GM21786 (cell line): ENCODE data around the gene LPIN3.

Experiments
- ATAC-seq: cut with Tn5 transposase; IDR thresholded peaks from one replicate; pipeline ENCODE4 v1.9.1; 2021; ENCODE audit not compliant: unreplicated experiment

LPIN3 gene

DNA sequence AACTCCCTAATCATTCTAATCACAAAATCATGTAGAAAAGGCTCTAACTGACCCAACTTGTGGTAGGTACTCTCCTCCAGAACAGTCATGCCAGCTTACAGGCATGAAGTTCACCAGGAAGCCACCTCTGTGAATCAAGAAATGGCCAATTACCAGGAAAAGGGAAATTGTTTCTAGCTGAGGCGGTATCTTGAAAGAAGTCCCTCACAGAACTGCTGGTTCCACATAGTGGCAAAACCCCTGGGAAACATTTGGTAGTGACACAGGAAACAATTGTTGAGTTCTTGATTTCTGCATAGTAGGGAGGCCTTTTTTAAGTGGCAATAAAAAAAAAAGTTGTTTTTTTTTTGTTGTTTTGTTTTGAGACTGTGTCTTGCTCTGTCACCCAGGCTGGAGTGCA, 19.6 kb upstream of the LPIN3 start:
- no peak for ATAC-seq

DNA sequence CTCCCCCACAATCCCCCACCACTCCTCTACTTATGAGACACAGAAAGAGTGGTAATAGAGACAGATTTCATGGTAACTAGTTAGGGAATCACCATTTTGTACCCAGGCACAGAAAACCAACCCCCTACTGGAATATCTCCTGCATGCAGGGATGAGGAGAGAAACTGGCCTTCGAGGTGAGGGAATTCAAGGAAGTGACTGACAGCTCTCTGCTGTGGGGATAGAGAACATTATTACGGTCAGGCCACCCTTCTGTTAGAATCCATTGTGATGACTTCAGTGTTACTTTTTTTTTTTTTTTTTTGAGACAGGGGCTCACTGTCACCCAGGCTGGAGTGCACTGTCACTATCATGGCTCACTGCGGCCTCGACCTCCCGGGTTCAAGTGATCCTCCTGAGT, 13.4 kb upstream of the LPIN3 start:
- no peak for ATAC-seq

DNA sequence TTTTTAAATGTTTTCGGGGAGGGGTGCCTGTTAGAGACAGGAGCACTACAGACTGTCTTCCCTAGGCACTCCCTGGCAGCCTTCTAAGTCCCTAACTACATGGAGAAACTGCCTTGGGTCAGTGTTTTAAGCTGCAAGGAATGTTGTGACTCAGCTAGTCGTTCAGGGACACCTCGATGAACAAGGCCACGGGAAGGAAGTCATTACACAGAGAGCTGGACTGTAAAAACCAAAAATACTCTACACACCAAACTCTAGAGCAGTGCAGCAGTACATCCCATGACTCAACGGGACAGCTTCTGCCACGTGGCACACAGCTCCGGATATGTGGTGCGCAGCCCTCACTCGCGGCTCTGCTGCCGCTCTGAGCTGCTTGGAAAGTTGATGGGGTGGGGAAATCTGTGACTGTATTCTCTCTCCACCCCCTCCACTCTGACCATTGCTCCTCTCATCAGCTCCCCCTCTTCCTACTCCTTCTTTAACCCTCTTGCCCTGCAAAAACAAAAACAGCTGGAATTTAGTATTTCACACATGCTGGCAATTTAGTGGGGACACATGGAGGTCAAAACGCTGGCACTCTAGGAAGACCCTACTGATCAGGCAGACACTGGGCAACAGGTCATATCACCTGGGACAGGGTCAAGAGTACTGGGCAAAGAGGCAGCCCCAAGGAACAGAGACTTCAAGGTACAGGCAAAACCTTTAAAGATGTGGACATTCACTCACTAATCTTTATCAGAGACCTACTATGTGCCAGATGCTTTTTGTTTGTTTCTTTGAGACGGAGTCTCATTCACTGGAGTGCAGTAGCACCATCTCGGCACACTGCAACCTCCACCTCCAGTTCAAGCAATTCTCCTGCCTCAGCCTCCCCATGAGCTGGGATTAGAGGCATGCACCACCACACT, 10.9 kb upstream of the LPIN3 start:
- ATAC-seq = peak; percentile 83

DNA sequence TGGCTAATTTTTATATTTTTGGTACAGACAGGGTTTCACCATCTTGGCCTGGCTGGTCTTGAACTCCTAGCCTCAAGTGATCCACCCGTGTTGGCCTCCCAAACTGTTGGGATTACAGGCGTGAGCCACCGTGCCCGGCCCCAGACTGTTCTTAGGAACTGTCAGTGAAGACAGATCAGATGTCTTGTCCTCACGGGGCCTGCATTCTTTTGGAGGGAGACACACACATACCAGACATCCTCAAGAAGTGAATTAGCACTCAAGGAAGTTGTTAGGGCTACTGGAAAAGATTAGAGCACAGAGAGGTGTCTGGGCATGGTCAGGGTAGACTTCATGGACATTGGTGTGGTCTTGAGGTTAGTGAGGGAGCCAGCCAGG, 10.3 kb upstream of the LPIN3 start:
- ATAC-seq = no peak

DNA sequence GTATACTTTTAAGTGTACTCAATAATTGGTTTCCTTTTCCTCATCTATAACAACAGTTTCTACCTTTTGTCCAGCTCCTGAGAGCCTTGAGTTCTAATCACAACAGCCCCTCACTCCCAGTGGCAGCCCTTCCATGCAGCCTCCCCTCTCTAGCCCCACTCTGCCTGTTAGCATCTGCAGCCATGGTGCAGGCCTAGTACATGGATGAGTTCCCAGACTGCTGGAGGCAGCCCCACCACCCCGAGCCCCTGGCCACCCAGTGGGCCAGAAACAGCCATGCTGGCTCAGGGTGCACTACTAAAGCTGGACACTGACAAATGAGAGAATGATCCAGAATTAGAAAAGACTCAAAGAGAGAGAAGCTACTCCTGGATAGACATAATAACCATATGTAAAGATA, 9.7 kb upstream of the LPIN3 start:
- no peak for ATAC-seq

DNA sequence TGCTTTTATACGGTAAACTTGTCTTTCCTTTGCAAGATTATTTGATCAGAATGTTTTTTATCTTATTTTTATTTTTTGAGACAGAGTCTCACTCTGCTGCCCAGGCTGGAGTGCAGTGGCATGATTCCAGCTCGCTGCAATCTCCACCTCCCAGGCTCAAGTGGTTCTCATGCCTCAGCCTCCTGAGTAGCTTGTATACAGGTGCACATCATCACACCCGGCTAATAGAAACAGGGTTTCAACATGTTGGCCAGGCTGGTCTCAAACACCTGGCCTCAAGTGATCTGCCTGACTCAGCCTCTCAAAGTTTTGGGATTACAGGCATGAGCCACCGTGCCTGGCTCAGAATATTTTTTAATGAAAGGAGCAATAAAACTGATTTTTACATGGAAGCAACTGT, 8.9 kb upstream of the LPIN3 start:
- ATAC-seq = no peak

DNA sequence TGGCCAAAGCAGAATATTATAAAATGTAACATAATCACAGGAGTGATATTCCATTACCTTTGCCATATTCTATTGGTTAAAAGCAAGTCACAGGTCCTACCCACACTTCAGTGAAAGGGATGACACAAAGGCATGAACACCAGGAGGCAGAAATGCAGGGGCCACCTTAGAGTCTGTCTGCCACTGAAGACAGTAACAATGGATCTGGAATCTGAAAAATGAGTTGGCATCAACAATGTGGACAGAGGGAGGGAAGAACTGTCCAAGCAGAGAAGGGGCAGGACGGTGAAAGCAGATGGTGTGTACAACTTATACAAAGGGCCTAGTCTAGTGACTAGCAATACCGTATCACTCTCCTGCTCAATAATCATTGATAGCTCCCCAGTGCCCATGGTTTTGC, 6.6 kb upstream of the LPIN3 start:
- ATAC-seq = no peak

DNA sequence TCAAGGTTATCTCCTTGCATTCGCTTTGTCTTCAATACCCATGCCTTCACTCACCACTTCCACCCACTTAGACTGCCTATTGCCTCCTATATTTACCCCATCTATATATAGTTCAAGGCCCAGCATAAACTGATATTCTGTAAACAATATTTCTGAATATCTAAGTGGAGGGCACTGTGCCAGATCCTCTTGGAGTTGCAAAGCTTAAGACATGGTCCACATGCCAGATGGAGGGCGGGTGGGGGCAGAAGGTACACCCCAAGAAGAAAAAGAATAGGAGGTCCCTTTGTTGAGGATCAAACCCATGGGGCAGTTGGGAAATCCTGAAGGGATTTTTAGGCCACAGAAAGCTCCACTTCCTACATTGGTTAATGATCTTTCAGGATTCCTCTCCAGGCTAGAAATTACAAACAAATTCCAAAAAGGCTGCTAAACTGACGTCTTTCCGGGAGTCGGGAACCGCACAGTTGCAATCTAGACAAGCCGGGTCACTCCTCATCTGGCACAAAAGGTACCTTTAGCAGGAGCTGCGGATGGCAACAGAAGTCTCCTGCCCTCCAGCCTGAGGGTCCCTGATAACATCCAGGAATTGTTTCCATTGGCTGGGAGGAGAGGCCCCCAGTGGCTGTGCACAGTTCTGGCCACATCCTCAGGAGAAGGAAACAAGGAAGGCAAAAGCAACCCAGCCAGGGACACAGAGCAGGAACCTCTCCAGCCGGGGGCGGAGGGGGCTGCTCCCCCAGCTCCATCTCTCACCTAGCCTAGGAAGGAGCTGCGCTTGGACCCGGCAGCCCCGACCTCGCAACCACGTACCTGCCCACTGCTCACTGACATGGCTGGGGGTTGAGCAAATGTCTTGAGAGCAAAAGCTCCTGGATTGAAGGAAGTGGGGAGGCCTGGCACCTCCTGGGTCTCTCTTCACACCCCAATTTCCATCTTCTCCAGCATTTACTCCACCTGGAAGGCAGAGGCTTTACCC, 5.9 kb upstream of the LPIN3 start:
- no peak for ATAC-seq

DNA sequence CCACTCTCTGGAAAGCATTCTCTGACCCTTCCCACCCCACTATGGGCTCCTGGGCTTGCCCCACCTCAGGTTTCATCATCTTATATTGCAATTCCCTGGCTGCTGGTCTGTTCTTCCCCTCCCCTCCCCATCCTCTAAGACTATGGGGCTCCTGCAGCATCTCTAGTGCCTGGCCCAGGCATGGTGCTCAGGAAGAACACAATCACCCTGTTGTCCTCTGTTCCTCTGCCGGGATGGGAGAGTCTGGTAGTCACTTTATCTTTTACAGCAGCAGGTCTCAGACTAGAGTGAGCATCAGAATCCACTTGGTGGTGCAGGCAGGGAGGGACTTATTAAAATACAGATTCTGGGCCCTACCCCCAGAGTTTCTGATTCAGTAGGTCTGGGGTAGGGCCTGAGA, 5.0 kb upstream of the LPIN3 start:
- ATAC-seq = no peak

DNA sequence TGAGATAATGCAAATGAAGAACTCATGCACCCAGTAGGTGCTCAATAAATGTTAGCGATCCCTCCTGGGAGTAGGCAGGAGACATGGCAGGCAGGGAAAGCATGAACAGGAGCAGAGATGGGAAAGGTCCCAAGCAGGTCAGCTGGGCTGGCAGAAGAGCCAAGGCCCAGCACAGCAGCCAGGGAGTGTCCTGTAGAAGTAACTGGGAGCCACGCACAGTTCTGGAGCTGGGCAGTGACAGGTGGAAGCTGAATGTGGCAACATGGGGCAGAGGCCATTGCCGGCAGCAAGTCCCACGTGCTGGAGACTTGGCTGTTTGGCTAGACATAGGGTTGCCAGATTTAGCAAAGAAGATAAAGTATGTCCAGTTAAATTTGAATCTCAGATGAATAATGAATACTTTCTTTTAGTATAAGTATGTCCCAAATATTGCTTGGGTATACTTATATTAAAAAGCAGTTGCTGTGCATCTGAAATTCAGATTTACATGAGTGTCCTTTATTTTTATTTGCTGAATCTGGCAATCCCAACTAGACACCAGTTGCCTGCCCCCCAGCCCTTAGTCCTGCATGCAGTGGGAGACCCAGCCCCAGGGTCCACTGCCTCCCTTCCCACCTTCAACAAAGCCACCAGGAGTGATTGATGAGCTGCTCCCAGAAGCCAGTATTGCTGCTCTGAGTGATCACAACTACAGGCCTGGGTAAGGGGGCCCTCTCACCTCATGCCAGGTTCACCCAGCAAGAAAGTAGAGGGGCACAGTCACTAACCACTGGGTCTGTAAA, 3.7 kb upstream of the LPIN3 start:
- no peak for ATAC-seq

DNA sequence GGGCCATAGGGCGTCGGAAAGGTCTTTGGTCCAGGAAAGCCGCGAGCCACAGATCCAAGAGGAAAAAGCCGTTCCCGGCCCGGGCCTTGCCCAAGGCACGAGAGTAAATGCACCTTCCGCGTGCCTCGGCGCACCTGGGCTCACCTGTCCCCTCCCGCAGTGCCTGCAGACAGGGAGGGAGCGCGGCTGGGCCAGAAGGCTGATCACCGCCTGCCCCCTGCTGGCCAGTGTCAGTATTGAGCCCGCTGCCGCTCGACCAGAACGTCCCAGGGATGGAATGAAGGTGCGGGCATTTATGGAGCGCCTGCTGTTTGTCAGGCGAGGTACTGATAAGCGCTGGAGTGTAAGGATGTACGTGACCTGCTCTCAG, 679 bp upstream of the LPIN3 start:
- peak; percentile 64 for ATAC-seq

DNA sequence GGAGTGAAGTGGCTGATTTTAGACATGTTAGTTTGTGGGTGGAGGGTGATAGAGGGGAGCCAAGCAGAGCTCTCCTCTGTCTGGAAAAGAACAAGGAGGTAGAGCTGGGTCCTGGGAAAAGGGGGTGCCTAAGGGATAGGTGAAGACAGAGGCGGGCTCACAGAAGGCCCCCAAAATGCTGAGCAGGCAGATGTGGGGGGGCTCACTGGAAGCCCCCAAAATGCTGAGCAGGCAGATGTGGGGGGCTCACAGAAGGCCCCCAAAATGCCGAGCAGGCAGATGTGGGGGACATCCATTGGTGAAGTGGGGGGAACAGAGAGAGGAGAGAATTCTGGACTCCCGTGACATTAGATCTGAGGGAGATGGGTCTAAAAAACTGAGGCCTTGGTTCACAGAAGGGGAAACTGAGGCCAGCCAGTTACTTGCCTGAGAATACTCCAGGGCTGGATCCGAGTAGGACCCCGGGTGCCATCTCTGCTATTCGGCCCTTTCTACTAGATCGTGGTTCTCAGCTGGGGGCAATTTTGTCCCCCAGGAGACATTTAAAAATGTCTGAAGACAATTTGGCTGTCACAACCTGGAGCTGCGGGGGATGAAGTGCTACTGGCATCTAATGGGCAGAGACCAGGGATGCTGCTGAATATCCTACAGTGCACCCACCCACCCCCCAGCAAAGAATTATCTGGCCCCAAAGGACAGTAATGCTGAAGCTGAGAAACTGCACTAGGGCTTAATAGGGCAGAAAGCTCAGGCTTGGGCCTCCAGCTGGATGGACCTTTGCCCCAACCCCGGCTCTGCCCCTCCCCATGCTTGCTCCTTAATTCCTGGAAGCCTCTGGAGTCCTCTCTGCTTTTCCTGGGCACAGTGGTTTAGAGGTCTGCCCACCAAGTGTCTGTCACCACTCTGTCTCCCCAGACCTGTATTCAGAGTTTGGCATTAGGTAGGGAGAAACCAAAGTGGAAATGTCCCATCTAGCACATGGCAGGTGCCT, 2.1 kb downstream of the LPIN3 start:
- ATAC-seq = no peak

DNA sequence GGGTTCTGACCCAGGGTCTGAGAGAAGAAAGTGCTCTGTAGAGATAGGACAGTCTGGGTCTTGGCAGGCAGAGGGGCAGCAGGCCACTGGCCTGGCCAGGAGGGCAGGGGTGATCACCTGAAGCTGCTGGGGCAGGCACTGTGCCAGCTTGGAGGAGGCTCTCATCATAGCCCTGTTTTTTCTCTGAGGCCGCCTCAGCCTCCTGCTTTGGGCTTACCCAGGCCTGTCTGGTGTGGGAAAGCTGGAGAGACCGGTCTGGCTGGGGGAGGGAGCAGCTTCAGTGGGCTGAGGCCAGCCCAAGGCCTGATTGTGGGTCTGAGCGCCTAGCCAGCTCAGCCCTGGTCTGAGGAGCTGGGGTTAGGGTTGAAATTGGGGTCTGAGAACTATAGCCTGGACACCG, 3.9 kb downstream of the LPIN3 start:
- no peak for ATAC-seq

DNA sequence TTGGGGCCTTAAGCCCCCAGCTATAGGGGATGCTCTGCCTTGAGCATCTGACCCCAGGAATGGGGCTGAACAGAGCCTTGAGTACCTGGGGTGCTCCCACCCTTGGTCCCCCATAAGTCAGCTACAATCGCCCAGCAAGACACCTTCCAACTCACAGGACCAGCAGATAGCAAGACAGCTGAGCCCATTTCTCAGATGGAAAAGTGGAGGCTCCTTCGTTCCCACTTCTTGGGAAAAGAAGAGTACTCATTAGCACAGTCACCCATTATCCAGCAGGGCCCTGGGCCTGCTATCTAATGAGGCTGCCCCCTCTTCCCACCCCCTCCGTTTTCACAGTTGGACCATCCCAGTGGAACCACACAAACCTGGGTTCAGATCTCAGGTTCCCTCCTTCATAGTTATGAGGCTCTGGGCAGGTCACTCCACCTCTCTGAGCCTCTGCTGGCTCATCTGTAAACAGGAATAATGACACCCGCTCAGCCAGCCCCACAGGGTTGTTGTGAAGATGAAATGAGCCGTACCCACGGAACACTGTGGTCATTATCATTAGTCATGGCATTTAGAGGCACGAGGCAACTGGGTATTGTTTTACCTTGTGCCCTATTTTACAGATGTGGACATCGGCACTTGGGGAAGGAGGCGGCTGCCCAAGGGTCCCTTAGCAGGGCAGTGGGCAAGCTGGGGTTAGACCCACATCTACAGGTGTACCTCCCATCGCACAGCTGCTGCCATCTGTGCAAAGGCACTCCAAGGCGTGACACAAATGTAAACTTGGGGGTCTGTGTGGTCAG, 4.5 kb downstream of the LPIN3 start:
- ATAC-seq = no peak

DNA sequence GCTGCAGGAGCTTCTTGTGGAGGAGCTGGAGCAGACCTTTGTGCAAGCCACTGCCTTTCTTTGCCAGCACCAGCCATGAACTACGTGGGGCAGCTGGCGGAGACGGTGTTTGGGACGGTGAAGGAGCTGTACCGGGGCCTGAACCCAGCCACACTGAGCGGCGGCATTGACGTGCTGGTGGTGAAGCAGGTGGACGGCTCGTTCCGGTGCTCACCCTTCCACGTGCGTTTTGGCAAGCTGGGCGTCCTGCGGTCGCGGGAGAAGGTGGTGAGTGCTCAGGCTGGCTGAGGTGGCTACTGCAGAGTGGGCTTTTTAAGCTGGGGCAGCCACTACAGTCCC, 5.1 kb downstream of the LPIN3 start:
- ATAC-seq = no peak

DNA sequence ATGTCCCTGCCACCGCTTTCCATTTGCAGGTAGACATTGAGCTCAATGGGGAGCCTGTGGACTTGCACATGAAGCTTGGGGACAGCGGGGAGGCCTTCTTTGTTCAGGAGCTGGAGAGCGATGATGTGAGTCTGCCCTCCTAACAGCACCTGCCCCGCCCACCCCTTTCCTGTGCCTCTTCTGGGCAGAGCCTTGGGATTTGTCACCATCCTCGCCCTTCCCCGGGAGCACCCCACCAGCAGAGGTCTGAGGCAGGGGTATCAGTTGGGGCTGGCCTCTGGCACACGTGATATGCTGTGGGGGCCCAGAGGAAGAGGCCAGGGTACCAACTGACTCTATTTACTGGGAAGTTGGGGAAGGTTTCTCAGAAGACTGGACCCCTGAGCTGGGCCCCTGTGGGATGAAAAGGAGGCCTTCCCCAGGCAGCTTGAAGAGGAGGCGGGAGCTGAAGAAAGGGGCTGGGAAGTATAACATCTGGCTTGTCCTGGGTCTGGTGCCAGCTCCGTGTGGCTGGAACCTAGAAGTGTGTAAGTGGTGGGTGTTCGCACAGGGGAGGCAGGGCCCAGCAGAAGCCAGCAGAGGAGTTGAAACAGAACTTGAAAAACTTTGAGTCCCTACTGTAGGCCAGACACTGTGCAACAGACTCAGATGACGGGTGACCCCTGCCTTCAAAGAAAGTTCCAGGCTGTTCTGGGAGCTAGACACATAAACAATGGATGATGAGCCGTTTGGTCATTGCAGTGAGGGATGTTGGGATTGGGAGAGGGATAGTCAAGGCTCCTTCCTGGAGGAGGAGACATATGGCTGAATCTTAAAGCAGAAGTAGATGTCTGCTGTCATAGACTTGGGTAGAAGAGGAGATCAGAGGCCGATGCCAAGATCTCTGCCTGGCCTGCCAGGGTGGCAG, 7.2 kb downstream of the LPIN3 start:
- ATAC-seq = no peak

DNA sequence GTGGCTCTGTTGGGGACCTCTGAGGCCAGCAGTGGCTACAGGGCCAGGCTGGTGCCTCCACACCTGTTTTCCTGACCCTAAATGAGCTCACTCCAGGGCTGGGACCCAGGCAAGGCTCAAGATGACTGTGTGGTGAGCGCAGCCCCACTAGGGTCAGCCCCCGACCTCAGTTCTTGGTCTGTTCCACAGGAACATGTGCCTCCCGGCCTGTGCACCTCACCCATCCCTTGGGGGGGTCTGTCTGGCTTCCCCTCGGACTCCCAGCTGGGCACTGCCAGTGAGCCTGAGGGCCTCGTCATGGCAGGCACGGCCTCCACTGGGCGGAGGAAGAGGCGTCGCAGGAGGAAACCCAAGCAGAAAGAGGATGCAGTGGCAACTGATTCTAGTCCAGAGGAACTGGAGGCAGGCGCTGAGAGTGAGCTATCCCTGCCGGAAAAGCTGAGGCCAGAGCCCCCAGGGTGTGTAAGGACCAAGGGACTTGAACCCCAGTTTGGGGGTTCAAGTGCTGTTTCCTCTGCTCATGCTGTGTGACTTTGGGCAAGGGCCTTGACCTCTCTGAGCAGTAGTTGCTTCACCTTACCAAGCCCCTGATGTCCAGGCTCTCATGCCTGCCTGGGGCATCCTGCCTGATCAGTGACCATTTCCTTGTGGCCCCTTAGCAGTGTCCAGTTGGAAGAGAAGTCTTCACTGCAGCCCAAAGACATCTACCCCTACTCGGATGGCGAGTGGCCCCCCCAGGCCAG, 8.0 kb downstream of the LPIN3 start:
- ATAC-seq = no peak

DNA sequence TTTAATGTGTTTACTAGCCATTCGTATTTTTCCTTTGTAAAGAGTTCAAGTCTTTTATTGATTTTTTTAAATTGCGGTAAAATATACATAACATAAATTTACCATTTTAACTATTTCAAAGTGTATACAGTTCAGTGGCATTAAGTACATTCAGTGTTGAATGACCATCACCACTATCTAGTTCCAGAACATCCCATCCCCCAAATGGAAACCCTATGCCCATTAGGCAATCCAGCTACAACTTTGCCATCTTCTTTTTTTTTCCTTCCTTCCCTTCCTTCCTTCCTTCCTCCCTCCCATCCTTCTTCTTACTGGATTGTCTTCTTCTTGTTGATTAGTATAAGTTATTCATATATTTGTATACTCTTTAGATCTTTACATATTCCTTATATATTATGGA, 8.6 kb downstream of the LPIN3 start:
- no peak for ATAC-seq
